Ectodermal cell (in vitro differentiated cells): Measurements from ENCODE around the gene CBX4.

Experiments used
- H3K27ac ChIP-seq: 2 replicates; pipeline ENCODE4 v1.7.0; 2013; ENCODE audit warnings: mild to moderate bottlenecking, low read depth, low read length; ENCODE audit not compliant: insufficient read depth, poor library complexity, severe bottlenecking
- H3K27me3 ChIP-seq: 2 replicates; pipeline ENCODE4 v1.7.0; 2013; ENCODE audit warnings: mild to moderate bottlenecking, low read length; ENCODE audit not compliant: insufficient read depth, control insufficient read depth, poor library complexity, severe bottlenecking
- H3K36me3 ChIP-seq: one replicate; pipeline ENCODE4 v1.7.0; 2013; ENCODE audit warnings: low read length; ENCODE audit not compliant: control insufficient read depth, insufficient read depth
- H3K4me1 ChIP-seq: one replicate; pipeline ENCODE4 v1.7.0; 2013; ENCODE audit warnings: low read length; ENCODE audit not compliant: control insufficient read depth, insufficient read depth
- H3K4me3 ChIP-seq: 2 replicates; pipeline ENCODE4 v1.7.0; 2013; ENCODE audit warnings: low read depth, low read length, control low read depth; ENCODE audit not compliant: insufficient read depth
- H3K9me3 ChIP-seq: 2 replicates; pipeline ENCODE4 v1.7.0; 2013; ENCODE audit warnings: mild to moderate bottlenecking, low read length, moderate library complexity; ENCODE audit not compliant: control insufficient read depth
- WGBS, 2 experiments: methylation state at CpG; one replicate each; pipeline ENCODE4 v1.1.7; 2013; ENCODE audit warnings: missing lambda C conversion rate in 2 of 2; 5-methylcytosine and 5-hydroxymethylcytosine counted together

CBX4 gene

GRCh38 chr17:79792341-79792871, 46.8 kb downstream of the CBX4 start:
- H3K27ac ChIP-seq, result no peak overlapping the region
- WGBS, 2 experiments, result 2 to 3% methylated on average over 18 to 22 of the region's 22 CpGs
- H3K9me3 ChIP-seq, result no peaks in the 10 kb centered on the region
- no peak overlapping the region for H3K4me3 ChIP-seq
- peaks cover 53% of the 10 kb centered on the region for H3K4me1 ChIP-seq
- H3K36me3 ChIP-seq, result peaks cover 10% of the 10 kb centered on the region
- peaks cover 91% of the 10 kb centered on the region for H3K27me3 ChIP-seq

DNA sequence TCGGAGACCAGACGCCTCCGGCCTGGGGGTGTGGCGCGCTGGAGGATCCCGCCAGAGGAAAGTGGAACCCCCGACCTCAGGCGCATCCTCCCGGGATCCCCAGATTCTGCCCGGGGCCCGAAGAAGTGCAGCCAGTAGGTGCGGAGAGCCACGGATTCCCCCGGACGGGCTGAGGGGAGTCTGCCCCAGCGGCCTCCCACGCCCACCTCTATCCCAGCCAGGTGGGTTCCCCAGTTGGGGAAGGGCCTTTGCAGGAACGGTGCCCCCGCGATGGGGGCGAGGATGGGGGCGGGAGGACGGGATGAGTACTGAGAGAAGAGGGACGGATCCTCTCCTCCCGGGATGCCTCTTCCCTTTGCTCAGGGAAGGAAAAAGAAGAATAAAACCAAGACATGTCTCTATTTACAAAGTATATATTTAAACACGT, 47.5 kb downstream of the CBX4 start:
- WGBS, 2 experiments, result 4% methylated on average over 26 of the region's 26 CpGs
- H3K27me3 ChIP-seq, result peaks cover 96% of the 10 kb centered on the region
- H3K36me3 ChIP-seq, result peaks cover 10% of the 10 kb centered on the region
- no peak overlapping the region for H3K27ac ChIP-seq
- H3K4me1 ChIP-seq, result peaks cover 53% of the 10 kb centered on the region
- H3K4me3 ChIP-seq, result peak overlapping the region; percentile 7
- H3K9me3 ChIP-seq, result no peaks in the 10 kb centered on the region

DNA sequence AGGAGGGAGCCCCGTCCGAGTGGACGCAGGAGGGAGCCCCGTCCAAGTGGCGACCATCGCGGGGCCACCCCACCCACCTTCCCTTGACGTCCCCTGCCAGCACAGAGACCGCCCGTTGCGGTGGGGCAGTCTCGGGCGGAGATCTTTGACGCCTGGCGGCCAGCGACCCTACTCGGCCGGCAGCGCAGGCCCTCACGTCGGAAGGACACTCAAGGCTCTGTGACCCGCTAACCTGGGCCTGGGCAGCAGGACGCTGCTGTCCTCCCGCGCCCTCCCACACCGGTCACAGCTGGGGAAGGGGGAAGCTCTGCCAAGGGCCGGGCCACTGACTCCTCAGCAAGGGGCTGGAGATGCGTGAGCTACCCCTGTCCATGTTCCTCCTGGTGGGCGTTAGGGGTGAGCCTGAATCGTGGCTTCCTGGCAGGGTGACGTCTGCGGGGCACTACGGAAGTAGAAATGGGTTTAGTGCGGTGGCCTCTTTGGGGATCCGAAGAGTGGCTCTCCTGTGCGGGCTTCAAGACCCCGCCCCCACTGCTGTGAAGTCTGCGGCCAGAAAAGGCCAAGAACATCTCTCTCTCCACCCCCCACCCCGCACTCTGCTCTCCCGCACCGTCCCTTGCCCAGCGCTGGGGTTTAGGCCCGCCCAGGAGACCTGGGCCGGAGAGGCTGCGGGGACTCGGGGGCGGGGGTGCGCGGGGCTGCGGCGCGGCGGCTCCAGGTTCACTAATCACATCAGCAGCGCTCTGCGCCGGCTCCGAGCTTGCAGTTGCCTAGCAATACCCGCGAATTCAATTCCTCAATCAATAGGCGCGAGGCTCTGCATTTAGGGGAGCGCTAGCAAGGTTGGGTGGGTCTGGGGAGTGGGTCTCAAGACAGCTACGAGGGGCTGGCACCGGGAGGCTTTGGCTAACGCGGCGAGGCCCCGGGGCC, 48.2 kb downstream of the CBX4 start:
- Histone ChIP-seq H3K4me3 (peak overlapping the region; percentile 7), H3K27ac (no peak overlapping the region), H3K4me1 (peaks cover 53% of the 10 kb centered on the region), H3K9me3 (no peaks in the 10 kb centered on the region), H3K27me3 (peaks cover 89% of the 10 kb centered on the region), H3K36me3 (peaks cover 10% of the 10 kb centered on the region)
- WGBS, 2 experiments, result 4 to 5% methylated on average over 68 of the region's 68 CpGs

DNA sequence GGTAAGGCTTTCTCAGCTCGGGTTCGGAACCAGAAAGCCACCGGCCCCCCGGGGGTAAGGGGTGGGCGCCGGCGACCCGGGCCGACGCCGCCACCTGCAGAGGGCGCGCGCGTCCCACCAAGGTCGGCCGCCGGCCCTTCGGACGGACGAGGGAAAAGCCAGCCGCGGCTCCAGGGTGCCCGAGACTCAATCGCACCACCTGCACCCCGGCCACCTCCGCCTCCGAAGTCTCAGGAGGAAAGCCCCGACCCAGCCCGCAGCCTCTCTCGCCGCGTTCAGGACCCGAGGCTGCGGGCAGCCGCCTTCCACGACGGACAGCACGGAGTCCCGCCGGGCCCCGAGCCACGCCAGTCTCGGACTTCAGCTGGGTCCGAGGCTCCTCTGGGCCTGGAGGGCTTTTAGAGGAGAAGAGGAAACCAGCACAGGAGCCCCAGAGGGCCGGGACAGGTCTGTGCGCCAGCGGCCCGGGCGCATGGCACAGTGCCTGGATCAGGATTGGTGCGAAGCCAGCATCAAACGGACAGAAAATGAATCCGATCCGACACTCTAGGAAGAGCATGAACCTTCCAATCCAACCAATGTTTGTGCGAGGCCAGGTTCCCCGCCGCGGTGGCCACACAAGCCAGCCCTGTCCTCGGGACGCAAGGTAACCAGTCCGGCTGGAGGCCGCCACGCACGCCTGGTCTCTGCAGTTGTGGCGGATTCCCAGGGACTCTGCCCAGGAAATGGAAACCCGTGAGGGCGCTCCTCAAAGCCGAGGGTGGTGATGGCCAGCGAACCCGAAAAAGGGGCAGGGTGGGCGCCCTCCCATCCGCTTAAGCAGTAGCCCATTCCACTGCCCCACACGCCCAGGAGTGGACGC, 49.1 kb downstream of the CBX4 start:
- no peaks in the 10 kb centered on the region for H3K9me3 ChIP-seq
- peaks cover 9% of the 10 kb centered on the region for H3K36me3 ChIP-seq
- no peak overlapping the region for H3K27ac ChIP-seq
- peak overlapping the region; percentile 25 for H3K4me3 ChIP-seq
- 10% methylated on average over 74 of the region's 74 CpGs for WGBS, 2 experiments
- H3K4me1 ChIP-seq, result peaks cover 50% of the 10 kb centered on the region
- H3K27me3 ChIP-seq, result peaks cover 80% of the 10 kb centered on the region

- peaks cover 71% of the 10 kb centered on the region for H3K27me3 ChIP-seq
- no peaks in the 10 kb centered on the region for H3K9me3 ChIP-seq
- peaks cover 41% of the 10 kb centered on the region for H3K4me1 ChIP-seq
- peak overlapping the region; percentile 25 for H3K4me3 ChIP-seq
- no peak overlapping the region for H3K27ac ChIP-seq
- 2 to 3% methylated on average over 52 of the region's 52 CpGs for WGBS, 2 experiments
- H3K36me3 ChIP-seq, result peaks cover 8% of the 10 kb centered on the region
Measured at GRCh38 chr17:79788989-79789942, 50.0 kb downstream of the CBX4 start.

DNA sequence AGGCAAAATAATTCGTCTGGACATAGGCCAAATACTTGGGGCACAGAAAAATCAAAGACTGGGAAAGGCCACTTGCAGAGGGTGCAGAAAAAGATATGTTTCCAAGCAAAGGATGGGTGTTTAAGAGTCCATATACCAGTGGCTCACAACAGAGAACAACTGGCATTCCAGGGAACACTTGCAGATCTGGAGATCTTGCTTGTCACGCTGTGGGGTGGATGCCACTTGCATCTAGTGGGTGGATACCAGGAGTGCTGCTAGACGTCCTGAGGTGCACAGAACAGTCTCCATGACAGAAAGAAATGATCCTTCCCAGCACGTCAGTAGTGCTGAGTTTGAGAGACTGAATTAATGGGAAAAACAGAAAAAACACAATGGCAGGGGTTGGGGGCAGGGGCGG, 50.8 kb downstream of the CBX4 start:
- H3K4me1 ChIP-seq, result peaks cover 33% of the 10 kb centered on the region
- H3K27me3 ChIP-seq, result peaks cover 63% of the 10 kb centered on the region
- no peaks in the 10 kb centered on the region for H3K9me3 ChIP-seq
- WGBS, 2 experiments, result 50 to 53% methylated on average over 5 of the region's 5 CpGs
- H3K27ac ChIP-seq, result no peak overlapping the region
- H3K36me3 ChIP-seq, result peaks cover 16% of the 10 kb centered on the region
- H3K4me3 ChIP-seq, result no peak overlapping the region

DNA sequence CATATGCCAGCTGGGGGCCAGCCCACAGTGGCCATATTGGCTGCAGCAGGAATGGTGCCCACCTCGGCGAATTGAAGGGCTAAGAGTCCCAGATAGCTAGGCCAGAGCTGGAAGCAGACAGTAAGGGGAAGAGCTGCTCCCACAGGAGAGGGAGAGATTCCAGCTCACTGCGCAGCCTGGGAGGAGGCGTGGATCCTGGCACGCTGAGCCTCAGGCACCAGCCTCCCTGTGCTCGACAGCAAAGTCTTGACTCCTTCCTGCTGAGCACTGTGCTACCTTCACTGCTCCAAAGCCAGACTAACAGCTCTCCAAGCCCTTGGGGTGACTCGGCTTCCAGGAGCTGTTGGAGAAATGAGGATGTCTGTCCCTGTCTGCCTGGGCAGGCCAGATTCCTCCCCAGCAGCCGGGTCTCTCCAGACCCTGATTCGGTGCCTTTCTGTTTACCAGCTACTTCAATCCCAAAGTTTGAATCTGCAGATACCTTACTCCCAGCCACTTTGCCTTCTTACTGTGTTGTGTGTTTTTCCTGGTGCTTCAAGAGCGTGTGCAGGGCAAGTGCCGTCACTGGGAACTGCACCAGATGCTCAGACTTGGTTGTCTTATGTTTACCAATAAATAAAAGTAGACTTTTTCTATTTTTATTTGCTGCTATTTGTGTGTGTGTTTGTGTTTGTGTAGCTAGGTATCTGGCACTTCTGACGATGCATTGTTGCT, 52.2 kb downstream of the CBX4 start:
- Histone ChIP-seq H3K36me3 (peaks cover 30% of the 10 kb centered on the region), H3K27me3 (peaks cover 49% of the 10 kb centered on the region), H3K4me3 (no peak overlapping the region), H3K27ac (no peak overlapping the region), H3K9me3 (no peaks in the 10 kb centered on the region), H3K4me1 (peaks cover 26% of the 10 kb centered on the region)
- WGBS, 2 experiments, result 91 to 92% methylated on average over 12 of the region's 12 CpGs

DNA sequence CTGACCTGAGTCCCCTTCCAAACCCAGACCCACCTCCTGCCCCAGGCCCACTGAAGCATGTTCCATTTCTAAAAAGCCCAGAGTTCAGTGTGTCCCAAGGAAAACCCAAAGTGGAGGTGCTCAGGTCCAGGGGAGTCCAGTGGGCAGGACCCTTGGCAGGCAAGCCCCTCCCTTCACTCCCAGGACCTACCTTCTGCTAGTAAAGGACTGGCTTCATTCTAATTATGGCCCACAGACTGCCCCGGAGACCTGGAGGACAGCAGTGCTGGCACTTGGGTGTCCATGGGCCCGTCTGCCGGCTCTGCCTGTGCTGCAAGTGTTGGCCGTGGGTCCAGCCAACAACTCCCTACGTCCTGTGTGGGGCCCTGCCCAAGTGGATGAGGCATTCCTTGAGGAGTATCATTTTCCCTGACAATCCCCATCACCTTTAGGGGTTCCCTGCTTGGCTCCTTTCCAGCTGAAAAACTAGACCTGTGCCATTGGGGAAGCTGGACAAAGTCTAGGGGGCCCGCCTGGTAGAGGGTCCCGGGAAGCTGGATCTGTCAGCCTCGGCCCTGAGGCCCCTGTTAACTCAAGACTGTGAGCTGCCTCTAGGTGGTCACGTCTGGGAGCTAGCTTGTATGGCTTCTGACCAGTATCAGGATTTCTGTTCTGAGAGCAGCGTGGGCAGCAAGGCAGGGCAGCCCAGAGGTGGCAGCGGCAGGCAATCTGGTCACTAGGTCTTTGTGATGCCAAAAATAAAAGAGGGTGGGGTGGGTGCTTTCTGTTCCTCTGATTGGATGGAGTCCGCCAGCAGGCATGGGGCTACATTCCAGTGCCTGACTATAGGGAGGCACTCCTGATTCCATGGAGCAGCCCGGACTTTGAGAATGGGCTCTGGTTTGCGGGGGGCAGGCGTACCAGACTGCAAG, 53.1 kb downstream of the CBX4 start:
- Histone ChIP-seq H3K9me3 (no peaks in the 10 kb centered on the region), H3K36me3 (peaks cover 36% of the 10 kb centered on the region), H3K4me1 (peaks cover 21% of the 10 kb centered on the region), H3K4me3 (no peak overlapping the region), H3K27me3 (peaks cover 40% of the 10 kb centered on the region), H3K27ac (no peak overlapping the region)
- 90% methylated on average over 15 of the region's 15 CpGs for WGBS, 2 experiments
